Measurements from ENCODE around the gene ME2. TPM values are rescaled to one million over a fixed set of nuclear protein-coding genes. Genes with fewer than 3 reads are reported as not detected.

ME2 gene
- total and polyA plus RNA-seq, 4 experiments from 2014 or later: 48.6 to 53.5 (median 49.7) TPM

GRCh38 chr18:50859793-50860555 lies 18.9 kb upstream of the ME2 start:
- CTCF ChIA-PET (ENCODE audit: partially characterized antibody): interaction anchor here (1.3 kb wide), 1 partner anchor 183 kb away, joined by 3 read pairs; no protein-coding TSS in a partner anchor
- DNase-seq: no peak
- Histone ChIP-seq H3K4me3 (ENCODE audit: low read length in 2 of 2) (no peak overlapping the region), H3K27ac (ENCODE audit: low read depth, low read length) (no peak overlapping the region), H3K36me3 (ENCODE audit: insufficient read depth, low read length) (no peaks in the 10 kb centered on the region), H3K4me1 (ENCODE audit: insufficient read depth, low read length) (no peaks in the 10 kb centered on the region), H3K27me3 (ENCODE audit: insufficient read depth, low read length) (no peaks in the 10 kb centered on the region), H3K9me3 (ENCODE audit: control insufficient read depth in 1 of 2, low read length in 2 of 2) (no peaks in the 10 kb centered on the region)
- intact Hi-C loops (cut with micrococcal nuclease): no loop called here
- H3K27me3 Mint-ChIP-seq: peaks cover 0 to 3% of the 10 kb centered on the region in 2 donors
- POLR2A ChIA-PET (ENCODE audit: partially characterized antibody): no interaction called here
- no peak overlapping the region for H3K4me3 Mint-ChIP-seq
- no peaks in the 10 kb centered on the region for H3K36me3 Mint-ChIP-seq
- no peaks in the 10 kb centered on the region for H3K9me3 Mint-ChIP-seq
- H3K27ac Mint-ChIP-seq: no peak overlapping the region
- H3K4me1 Mint-ChIP-seq: peaks cover 0 to 2% (median 0%) of the 10 kb centered on the region in 4 donors

- peaks cover 0 to 3% of the 10 kb centered on the region in 2 donors for H3K27me3 Mint-ChIP-seq
- no peaks in the 10 kb centered on the region for H3K4me1 ChIP-seq (ENCODE audit: insufficient read depth, low read length)
- no peaks in the 10 kb centered on the region for H3K36me3 ChIP-seq (ENCODE audit: insufficient read depth, low read length)
- intact Hi-C loops (cut with micrococcal nuclease): no loop called here
- no peak overlapping the region for H3K4me3 ChIP-seq (ENCODE audit: low read length in 2 of 2)
- no peak overlapping the region for H3K27ac ChIP-seq (ENCODE audit: low read depth, low read length)
- peaks cover 0 to 2% (median 0%) of the 10 kb centered on the region in 4 donors for H3K4me1 Mint-ChIP-seq
- no peak for DNase-seq
- no peak overlapping the region for H3K4me3 Mint-ChIP-seq
- H3K27me3 ChIP-seq (ENCODE audit: insufficient read depth, low read length): no peaks in the 10 kb centered on the region
- POLR2A ChIA-PET (ENCODE audit: partially characterized antibody): no interaction called here
- no peaks in the 10 kb centered on the region for H3K9me3 Mint-ChIP-seq
- CTCF ChIA-PET (ENCODE audit: partially characterized antibody): interaction anchor here (1.3 kb wide), 1 partner anchor 181 kb away, joined by 3 read pairs; no protein-coding TSS in a partner anchor
- no peaks in the 10 kb centered on the region for H3K9me3 ChIP-seq (ENCODE audit: control insufficient read depth in 1 of 2, low read length in 2 of 2)
- H3K36me3 Mint-ChIP-seq: no peaks in the 10 kb centered on the region
- no peak overlapping the region for H3K27ac Mint-ChIP-seq
These were observed 17.3 kb upstream of the ME2 start for GRCh38 chr18:50861617-50862016.

GRCh38 chr18:50862401-50862800 lies 16.5 kb upstream of the ME2 start:
- POLR2A ChIA-PET (ENCODE audit: partially characterized antibody): no interaction called here
- no peaks in the 10 kb centered on the region for H3K9me3 Mint-ChIP-seq
- no peak overlapping the region for H3K27ac Mint-ChIP-seq

GRCh38 chr18:50863840-50864375 lies 15.0 kb upstream of the ME2 start:
- Histone ChIP-seq H3K36me3 (ENCODE audit: insufficient read depth, low read length) (no peaks in the 10 kb centered on the region), H3K27me3 (ENCODE audit: insufficient read depth, low read length) (no peaks in the 10 kb centered on the region), H3K9me3 (ENCODE audit: control insufficient read depth in 1 of 2, low read length in 2 of 2) (no peaks in the 10 kb centered on the region), H3K27ac (ENCODE audit: low read depth, low read length) (no peak overlapping the region), H3K4me3 (ENCODE audit: low read length in 2 of 2) (no peak overlapping the region), H3K4me1 (ENCODE audit: insufficient read depth, low read length) (no peaks in the 10 kb centered on the region)
- Mint-ChIP-seq H3K4me3 (no peak overlapping the region), H3K4me1 (no peaks in the 10 kb centered on the region), H3K27ac (no peak overlapping the region), H3K27me3 (peaks cover 0 to 3% of the 10 kb centered on the region in 2 donors), H3K9me3 (no peaks in the 10 kb centered on the region), H3K36me3 (no peaks in the 10 kb centered on the region)
- CTCF ChIA-PET (ENCODE audit: partially characterized antibody): no interaction called here
- DNase-seq: no peak
- intact Hi-C loops (cut with micrococcal nuclease): no loop called here
- POLR2A ChIA-PET (ENCODE audit: partially characterized antibody): no interaction called here

More at GRCh38 chr18:50862401-50862800, 16.5 kb upstream of the ME2 start:
- peaks cover 0 to 3% of the 10 kb centered on the region in 2 donors for H3K27me3 Mint-ChIP-seq
- H3K27ac ChIP-seq (ENCODE audit: low read depth, low read length): no peak overlapping the region
- no peak overlapping the region for H3K4me3 Mint-ChIP-seq
- no peak overlapping the region for H3K4me3 ChIP-seq (ENCODE audit: low read length in 2 of 2)
- H3K4me1 Mint-ChIP-seq: no peaks in the 10 kb centered on the region
- H3K36me3 Mint-ChIP-seq: no peaks in the 10 kb centered on the region
- H3K4me1 ChIP-seq (ENCODE audit: insufficient read depth, low read length): no peaks in the 10 kb centered on the region
- no peaks in the 10 kb centered on the region for H3K36me3 ChIP-seq (ENCODE audit: insufficient read depth, low read length)
- no peak for DNase-seq
- no peaks in the 10 kb centered on the region for H3K9me3 ChIP-seq (ENCODE audit: control insufficient read depth in 1 of 2, low read length in 2 of 2)
- CTCF ChIA-PET (ENCODE audit: partially characterized antibody): no interaction called here
- H3K27me3 ChIP-seq (ENCODE audit: insufficient read depth, low read length): no peaks in the 10 kb centered on the region
- intact Hi-C loops (cut with micrococcal nuclease): no loop called here

GRCh38 chr18:50866765-50867164 lies 12.2 kb upstream of the ME2 start:
- no peak overlapping the region for H3K4me3 ChIP-seq (ENCODE audit: low read length in 2 of 2)
- ChIA-PET CTCF (ENCODE audit: partially characterized antibody) (no interaction called here), POLR2A (ENCODE audit: partially characterized antibody) (interaction anchor here (1.1 kb wide), 1 partner anchor 12 kb away, joined by 5 read pairs; the partner anchor contains the start of gene ME2)
- H3K9me3 Mint-ChIP-seq: no peaks in the 10 kb centered on the region
- no peaks in the 10 kb centered on the region for H3K4me1 Mint-ChIP-seq
- H3K36me3 Mint-ChIP-seq: no peaks in the 10 kb centered on the region
- H3K4me3 Mint-ChIP-seq: no peak overlapping the region
- no peaks in the 10 kb centered on the region for H3K4me1 ChIP-seq (ENCODE audit: insufficient read depth, low read length)
- peaks cover 0 to under 1% of the 10 kb centered on the region in 2 donors for H3K27me3 Mint-ChIP-seq
- H3K27ac ChIP-seq (ENCODE audit: low read depth, low read length): no peak overlapping the region
- H3K27me3 ChIP-seq (ENCODE audit: insufficient read depth, low read length): no peaks in the 10 kb centered on the region
- no peak for DNase-seq
- H3K27ac Mint-ChIP-seq: no peak overlapping the region
- intact Hi-C loops (cut with micrococcal nuclease): no loop called here
- no peaks in the 10 kb centered on the region for H3K36me3 ChIP-seq (ENCODE audit: insufficient read depth, low read length)
- H3K9me3 ChIP-seq (ENCODE audit: control insufficient read depth in 1 of 2, low read length in 2 of 2): no peaks in the 10 kb centered on the region

GRCh38 chr18:50869150-50869549 lies 9.8 kb upstream of the ME2 start:
- H3K4me3 Mint-ChIP-seq: no peak overlapping the region
- intact Hi-C loops (cut with micrococcal nuclease): no loop called here

GRCh38 chr18:50870138-50870845 lies 8.6 kb upstream of the ME2 start:
- no peaks in the 10 kb centered on the region for H3K9me3 ChIP-seq (ENCODE audit: control insufficient read depth in 1 of 2, low read length in 2 of 2)
- intact Hi-C loops (cut with micrococcal nuclease): no loop called here
- H3K9me3 Mint-ChIP-seq: no peaks in the 10 kb centered on the region
- H3K4me1 Mint-ChIP-seq: no peaks in the 10 kb centered on the region
- H3K4me3 Mint-ChIP-seq: no peak overlapping the region
- no peak for DNase-seq
- H3K27me3 Mint-ChIP-seq: no peaks in the 10 kb centered on the region
- H3K36me3 Mint-ChIP-seq: no peaks in the 10 kb centered on the region
- ChIA-PET POLR2A (ENCODE audit: partially characterized antibody) (no interaction called here), CTCF (ENCODE audit: partially characterized antibody) (interaction anchor here (1.2 kb wide), 1 partner anchor 181 kb away, joined by 3 read pairs; no protein-coding TSS in a partner anchor)
- H3K36me3 ChIP-seq (ENCODE audit: insufficient read depth, low read length): no peaks in the 10 kb centered on the region
- no peak overlapping the region for H3K27ac Mint-ChIP-seq
- H3K27me3 ChIP-seq (ENCODE audit: insufficient read depth, low read length): no peaks in the 10 kb centered on the region
- H3K4me3 ChIP-seq (ENCODE audit: low read length in 2 of 2): no peak overlapping the region
- H3K4me1 ChIP-seq (ENCODE audit: insufficient read depth, low read length): no peaks in the 10 kb centered on the region
- no peak overlapping the region for H3K27ac ChIP-seq (ENCODE audit: low read depth, low read length)

More at GRCh38 chr18:50869150-50869549, 9.8 kb upstream of the ME2 start:
- Mint-ChIP-seq H3K9me3 (no peaks in the 10 kb centered on the region), H3K36me3 (no peaks in the 10 kb centered on the region), H3K4me1 (no peaks in the 10 kb centered on the region), H3K27me3 (no peaks in the 10 kb centered on the region), H3K27ac (no peak overlapping the region)
- no peak for DNase-seq
- Histone ChIP-seq H3K9me3 (ENCODE audit: control insufficient read depth in 1 of 2, low read length in 2 of 2) (no peaks in the 10 kb centered on the region), H3K4me3 (ENCODE audit: low read length in 2 of 2) (no peak overlapping the region), H3K36me3 (ENCODE audit: insufficient read depth, low read length) (no peaks in the 10 kb centered on the region), H3K27me3 (ENCODE audit: insufficient read depth, low read length) (no peaks in the 10 kb centered on the region), H3K27ac (ENCODE audit: low read depth, low read length) (no peak overlapping the region), H3K4me1 (ENCODE audit: insufficient read depth, low read length) (no peaks in the 10 kb centered on the region)
- ChIA-PET POLR2A (ENCODE audit: partially characterized antibody) (no interaction called here), CTCF (ENCODE audit: partially characterized antibody) (no interaction called here)
